Esophagus (tissue), 2 donors: Measurements from ENCODE around the gene RNF167. TPM values are rescaled to one million over a fixed set of nuclear protein-coding genes. Genes with fewer than 3 reads are reported as not detected.

Source experiments
- H3K27ac ChIP-seq, 2 donors: one replicate each; pipeline ENCODE4 v1.5.1; 2013; ENCODE audit warnings: low read depth in 2 of 2, mild to moderate bottlenecking in 2 of 2, inconsistent platforms in 1 of 2, low read length in 1 of 2, moderate library complexity in 1 of 2
- H3K27me3 ChIP-seq, 2 donors: one replicate each; pipeline ENCODE4 v1.6.1; 2013; ENCODE audit warnings: low read length in 2 of 2, control low read depth in 1 of 2, mild to moderate bottlenecking in 1 of 2; ENCODE audit not compliant: insufficient read depth in 2 of 2, control insufficient read depth in 1 of 2
- H3K36me3 ChIP-seq, 2 donors: one replicate each; pipeline ENCODE4 v1.6.1; 2013; ENCODE audit warnings: low read length in 1 of 2; ENCODE audit not compliant: control insufficient read depth in 2 of 2, insufficient read depth in 2 of 2
- H3K4me1 ChIP-seq, 2 donors: one replicate each; pipeline ENCODE4 v1.6.1; 2013; ENCODE audit warnings: low read length in 1 of 2; ENCODE audit not compliant: control insufficient read depth in 2 of 2, insufficient read depth in 2 of 2
- H3K4me3 ChIP-seq, 2 donors: one replicate each; pipeline ENCODE4 v1.5.1; 2013; ENCODE audit warnings: low read length in 2 of 2, mild to moderate bottlenecking in 2 of 2, low read depth in 1 of 2, moderate library complexity in 1 of 2
- H3K9me3 ChIP-seq, 2 donors: one replicate each; pipeline ENCODE4 v1.6.1; 2013; ENCODE audit warnings: mild to moderate bottlenecking in 2 of 2, low read depth in 1 of 2, low read length in 1 of 2, moderate library complexity in 1 of 2; ENCODE audit not compliant: control insufficient read depth in 2 of 2, insufficient read depth in 1 of 2
- WGBS, 2 donors: extraction: QIAGEN DNeasy Blood & Tissue Kit; methylation state at CpG; one replicate each; pipeline ENCODE4 v1.1.7; 2013; 5-methylcytosine and 5-hydroxymethylcytosine counted together
- polyA plus RNA-seq, 2 donors: library from polyadenylated mRNA; stranded (reverse); fragments of 200-250 nt; gene quantifications; one replicate each; pipeline ENCODE4 v1.2.3, GENCODE V29; 2013
- donor health status: healthy with polysubstance abuse.
- donor health status: Bipolar disorder and iron deficiency.

Gene RNF167
- 100 to 1,000 TPM in 1 of 2 donors, 10 to 100 TPM in 1; 79.5 to 149 TPM for polyA plus RNA-seq

GRCh38 chr17:4939796-4940554, at the start of gene RNF167, which contains the start of gene SLC25A11:
TSS of gene RNF167 (plus strand) at chr17:4940268. CDS start at chr17:4940910, 642 bp downstream.
TSS of gene SLC25A11 (minus strand) at chr17:4940046. CDS start at chr17:4939910, 136 bp downstream.
- Histone ChIP-seq H3K27me3 (no peaks in the 10 kb centered on the region), H3K4me1 (peaks cover 6 to 9% of the 10 kb centered on the region in 2 donors), H3K9me3 (no peaks in the 10 kb centered on the region), H3K27ac (peak within 1 kb of the TSS; percentile 90 to 99), H3K4me3 (peak within 1 kb of the TSS; percentile 76 to 83), H3K36me3 (peaks cover 5 to 39% of the 10 kb centered on the region in 2 donors)
- 0% methylated on average over 69 to 72 of the region's 72 CpGs for WGBS, 2 donors

- no peak overlapping the region for H3K27ac ChIP-seq
- peaks cover 0 to 3% of the 10 kb centered on the region in 2 donors for H3K9me3 ChIP-seq
- 88 to 89% methylated on average over 41 to 42 of the region's 42 CpGs for WGBS, 2 donors
- H3K4me3 ChIP-seq = no peak overlapping the region
- no peaks in the 10 kb centered on the region for H3K4me1 ChIP-seq
- H3K27me3 ChIP-seq = no peaks in the 10 kb centered on the region
- peaks cover 38 to 78% of the 10 kb centered on the region in 2 donors for H3K36me3 ChIP-seq
Measured at GRCh38 chr17:4891411-4892410, 48.4 kb upstream of the RNF167 start.

GRCh38 chr17:4892499-4893221, 47.4 kb upstream of the RNF167 start:
- H3K4me3 ChIP-seq = no peak overlapping the region
- no peak overlapping the region for H3K27ac ChIP-seq
- H3K36me3 ChIP-seq = peaks cover 34 to 75% of the 10 kb centered on the region in 2 donors
- H3K9me3 ChIP-seq = peaks cover 0 to 3% of the 10 kb centered on the region in 2 donors
- WGBS, 2 donors = 77 to 89% methylated on average over 23 of the region's 23 CpGs
- no peaks in the 10 kb centered on the region for H3K27me3 ChIP-seq
- no peaks in the 10 kb centered on the region for H3K4me1 ChIP-seq

GRCh38 chr17:4893272-4893671, 46.8 kb upstream of the RNF167 start:
- Histone ChIP-seq H3K4me3 (no peak overlapping the region), H3K9me3 (peaks cover 0 to 3% of the 10 kb centered on the region in 2 donors), H3K36me3 (peaks cover 34 to 75% of the 10 kb centered on the region in 2 donors), H3K27ac (no peak overlapping the region), H3K27me3 (no peaks in the 10 kb centered on the region), H3K4me1 (no peaks in the 10 kb centered on the region)
- WGBS, 2 donors = 88 to 89% methylated on average over 17 to 18 of the region's 18 CpGs

GRCh38 chr17:4893721-4894560, 46.1 kb upstream of the RNF167 start:
- no peak overlapping the region for H3K27ac ChIP-seq
- no peak overlapping the region for H3K4me3 ChIP-seq
- H3K9me3 ChIP-seq = peaks cover 0 to 3% of the 10 kb centered on the region in 2 donors
- H3K4me1 ChIP-seq = peaks cover 0 to 6% of the 10 kb centered on the region in 2 donors
- H3K36me3 ChIP-seq = peaks cover 34 to 81% of the 10 kb centered on the region in 2 donors
- WGBS, 2 donors = 86% methylated on average over 30 to 31 of the region's 31 CpGs
- no peaks in the 10 kb centered on the region for H3K27me3 ChIP-seq

- WGBS, 2 donors = 93 to 95% methylated on average over 13 of the region's 13 CpGs
- H3K27ac ChIP-seq = no peak overlapping the region
- peaks cover 0 to 9% of the 10 kb centered on the region in 2 donors for H3K4me1 ChIP-seq
- no peak overlapping the region for H3K4me3 ChIP-seq
- H3K27me3 ChIP-seq = no peaks in the 10 kb centered on the region
- peaks cover 0 to 3% of the 10 kb centered on the region in 2 donors for H3K9me3 ChIP-seq
- peaks cover 31 to 76% of the 10 kb centered on the region in 2 donors for H3K36me3 ChIP-seq
Measured at GRCh38 chr17:4895121-4895520, 44.9 kb upstream of the RNF167 start.

GRCh38 chr17:4895657-4896331, 44.3 kb upstream of the RNF167 start:
- Histone ChIP-seq H3K27me3 (no peaks in the 10 kb centered on the region), H3K27ac (no peak overlapping the region), H3K4me3 (no peak overlapping the region), H3K36me3 (peaks cover 24 to 70% of the 10 kb centered on the region in 2 donors), H3K4me1 (peaks cover 0 to 9% of the 10 kb centered on the region in 2 donors), H3K9me3 (peaks cover 0 to 3% of the 10 kb centered on the region in 2 donors)
- WGBS, 2 donors = 74 to 75% methylated on average over 27 of the region's 27 CpGs
